ENCODE results near the gene WDR64. TPM values are rescaled to one million over a fixed set of nuclear protein-coding genes. Genes with fewer than 3 reads are reported as not detected.

The WDR64 gene
- total RNA-seq, 1 experiment from 2014 or later = not detected

- Histone ChIP-seq H3K4me1 (ENCODE audit: insufficient read depth, low read length) (peaks cover 5% of the 10 kb centered on the region), H3K4me3 (ENCODE audit: low read length) (no peak overlapping the region), H2AFZ (ENCODE audit: low read length) (no peak overlapping the region), H4K20me1 (ENCODE audit: low read length) (no peaks in the 10 kb centered on the region), H3K27me3 (ENCODE audit: low read length) (no peaks in the 10 kb centered on the region), H3K9me3 (ENCODE audit: low read length) (no peaks in the 10 kb centered on the region), H3K9me2 (replicated peaks; ENCODE audit: low read length) (no peaks in the 10 kb centered on the region; the same call in 1 of the 2 replicates), H3K27ac (ENCODE audit: low read length) (no peak overlapping the region), H3K36me3 (ENCODE audit: low read depth, low read length) (no peaks in the 10 kb centered on the region), H3F3A (ENCODE audit: low read length, unreplicated experiment) (no peaks in the 10 kb centered on the region), H3K9ac (ENCODE audit: low read length) (no peak overlapping the region), H3K4me2 (ENCODE audit: low read length) (no peak overlapping the region), H3K79me2 (ENCODE audit: low read length) (no peaks in the 10 kb centered on the region)
- intact Hi-C loops (cut with micrococcal nuclease) = no loop called here
- ATAC-seq = no peak
- DNase-seq = no peak
- ChIA-PET CTCF (no interaction called here), POLR2A (ENCODE audit: unreplicated experiment) (no interaction called here)
- TF ChIP-seq CTCF (conservative IDR thresholded peaks at IDR 0.05; ENCODE audit: low read depth, low read length) (no peak), EZH2phosphoT487 (IDR thresholded peaks at IDR 0.05; ENCODE audit: borderline replicate concordance, low read length) (no peak), EZH2 (IDR thresholded peaks at IDR 0.05; ENCODE audit: low read length, unreplicated experiment) (no peak)
- no TSS peak for BruUV-seq (replicated peaks)
Observed at GRCh38 chr1:241696172-241696814, 44.2 kb downstream of the WDR64 start.

- no peaks in the 10 kb centered on the region for H3K27me3 ChIP-seq (ENCODE audit: low read length)
- no peaks in the 10 kb centered on the region for H3K9me3 ChIP-seq (ENCODE audit: low read length)
- TF ChIP-seq EZH2phosphoT487 (IDR thresholded peaks at IDR 0.05; ENCODE audit: borderline replicate concordance, low read length) (no peak), CTCF (conservative IDR thresholded peaks at IDR 0.05; ENCODE audit: low read depth, low read length) (no peak), EZH2 (IDR thresholded peaks at IDR 0.05; ENCODE audit: low read length, unreplicated experiment) (no peak)
- peaks cover 12% of the 10 kb centered on the region for H3K4me1 ChIP-seq (ENCODE audit: insufficient read depth, low read length)
- H3K4me3 ChIP-seq (ENCODE audit: low read length) = no peak overlapping the region
- H3K9ac ChIP-seq (ENCODE audit: low read length) = no peak overlapping the region
- ChIA-PET POLR2A (ENCODE audit: unreplicated experiment) (no interaction called here), CTCF (no interaction called here)
- no peak for ATAC-seq
- H2AFZ ChIP-seq (ENCODE audit: low read length) = no peak overlapping the region
- peaks cover 5% of the 10 kb centered on the region for H3F3A ChIP-seq (ENCODE audit: low read length, unreplicated experiment)
- DNase-seq = no peak
- H3K4me2 ChIP-seq (ENCODE audit: low read length) = no peak overlapping the region
- no peaks in the 10 kb centered on the region for H4K20me1 ChIP-seq (ENCODE audit: low read length)
- H3K79me2 ChIP-seq (ENCODE audit: low read length) = no peaks in the 10 kb centered on the region
- no peak overlapping the region for H3K27ac ChIP-seq (ENCODE audit: low read length)
- no peaks in the 10 kb centered on the region for H3K36me3 ChIP-seq (ENCODE audit: low read depth, low read length)
- intact Hi-C loops (cut with micrococcal nuclease) = no loop called here
- H3K9me2 ChIP-seq (replicated peaks; ENCODE audit: low read length) = no peaks in the 10 kb centered on the region; the same call in 1 of the 2 replicates
- no TSS peak for BruUV-seq (replicated peaks)
Observed at GRCh38 chr1:241696815-241697639, 44.9 kb downstream of the WDR64 start.

GRCh38 chr1:241697640-241698018 lies 45.5 kb downstream of the WDR64 start:
- ChIA-PET CTCF (no interaction called here), POLR2A (ENCODE audit: unreplicated experiment) (no interaction called here)

More at GRCh38 chr1:241697640-241698018, 45.5 kb downstream of the WDR64 start:
- H3K27ac ChIP-seq (ENCODE audit: low read length) = no peak overlapping the region
- H3K4me1 ChIP-seq (ENCODE audit: insufficient read depth, low read length) = peaks cover 17% of the 10 kb centered on the region
- H3K4me2 ChIP-seq (ENCODE audit: low read length) = no peak overlapping the region
- no peak overlapping the region for H3K4me3 ChIP-seq (ENCODE audit: low read length)
- H3K9me3 ChIP-seq (ENCODE audit: low read length) = no peaks in the 10 kb centered on the region
- H3K9me2 ChIP-seq (replicated peaks; ENCODE audit: low read length) = no peaks in the 10 kb centered on the region; the same call in 1 of the 2 replicates
- no peaks in the 10 kb centered on the region for H3K79me2 ChIP-seq (ENCODE audit: low read length)
- TF ChIP-seq EZH2 (IDR thresholded peaks at IDR 0.05; ENCODE audit: low read length, unreplicated experiment) = no peak
- H2AFZ ChIP-seq (ENCODE audit: low read length) = no peak overlapping the region
- no TSS peak for BruUV-seq (replicated peaks)
- no peak for DNase-seq
- H3K27me3 ChIP-seq (ENCODE audit: low read length) = no peaks in the 10 kb centered on the region
- H3F3A ChIP-seq (ENCODE audit: low read length, unreplicated experiment) = peaks cover 9% of the 10 kb centered on the region
- intact Hi-C loops (cut with micrococcal nuclease) = no loop called here
- H3K36me3 ChIP-seq (ENCODE audit: low read depth, low read length) = no peaks in the 10 kb centered on the region
- no peak overlapping the region for H3K9ac ChIP-seq (ENCODE audit: low read length)
- H4K20me1 ChIP-seq (ENCODE audit: low read length) = no peaks in the 10 kb centered on the region
- no peak for ATAC-seq
